H9 (cell line): ENCODE data around the gene TPRX2. TPM values are rescaled to one million over a fixed set of nuclear protein-coding genes. Genes with fewer than 3 reads are reported as not detected.
A peak's percentile ranks its signal among the peaks of the same experiment; 100 is the strongest.

Source experiments
- DNase-seq: peaks from one replicate; pipeline ENCODE4 v3.0.0-alpha.2; 2017
- H2AFZ ChIP-seq: one replicate; pipeline ENCODE4 v1.6.1; 2013; ENCODE audit warnings: mild to moderate bottlenecking, low read length, control low read depth, moderate library complexity
- H2AK5ac ChIP-seq: 2 replicates; pipeline ENCODE4 v1.6.1; 2013; ENCODE audit warnings: low read length, control low read depth, mixed read lengths; ENCODE audit not compliant: insufficient read length
- H2BK120ac ChIP-seq: one replicate; pipeline ENCODE4 v1.6.1; 2013; ENCODE audit warnings: low read depth, mild to moderate bottlenecking, low read length, control low read depth, inconsistent platforms; ENCODE audit not compliant: poor library complexity, severe bottlenecking
- H2BK12ac ChIP-seq: 2 replicates; pipeline ENCODE4 v1.6.1; 2013; ENCODE audit warnings: low read length, control low read depth, mixed read lengths, low read depth; ENCODE audit not compliant: insufficient read length
- H2BK15ac ChIP-seq: 2 replicates; pipeline ENCODE4 v1.6.1; 2013; ENCODE audit warnings: low read depth, low read length, control low read depth
- H2BK20ac ChIP-seq: one replicate; pipeline ENCODE4 v1.6.1; 2013; ENCODE audit warnings: low read depth, mild to moderate bottlenecking, low read length, control low read depth, inconsistent platforms; ENCODE audit not compliant: poor library complexity, severe bottlenecking
- H2BK5ac ChIP-seq: 2 replicates; pipeline ENCODE4 v1.6.1; 2013; ENCODE audit warnings: low read length, control low read depth, mixed read lengths; ENCODE audit not compliant: insufficient read length
- H3K14ac ChIP-seq: 2 replicates; pipeline ENCODE4 v1.6.1; 2013; ENCODE audit warnings: low read length, control low read depth; ENCODE audit not compliant: insufficient read depth
- H3K18ac ChIP-seq: 2 replicates; pipeline ENCODE4 v1.6.1; 2013; ENCODE audit warnings: low read depth, mild to moderate bottlenecking, mixed read lengths, low read length, control low read depth; ENCODE audit not compliant: insufficient read length
- H3K23ac ChIP-seq: 2 replicates; pipeline ENCODE4 v1.6.1; 2013; ENCODE audit warnings: low read length, control low read depth, mixed read lengths, low read depth; ENCODE audit not compliant: insufficient read length
- H3K23me2 ChIP-seq: 2 replicates; pipeline ENCODE4 v1.6.1; 2013; ENCODE audit warnings: low read depth, mild to moderate bottlenecking, mixed read lengths, low read length, control low read depth; ENCODE audit not compliant: insufficient read length, poor library complexity, severe bottlenecking
- H3K27ac ChIP-seq: 2 replicates; pipeline ENCODE4 v1.5.1; 2013; ENCODE audit warnings: low read length, control low read depth, mixed read lengths, low read depth; ENCODE audit not compliant: insufficient read length
- H3K27me3 ChIP-seq: 2 replicates; pipeline ENCODE4 v1.6.1; 2013; ENCODE audit warnings: low read length, control low read depth, inconsistent platforms; ENCODE audit not compliant: insufficient read depth
- H3K4ac ChIP-seq: 2 replicates; pipeline ENCODE4 v1.6.1; 2013; ENCODE audit warnings: low read depth, mild to moderate bottlenecking, control low read depth, inconsistent platforms, low read length, moderate library complexity
- H3K4me1 ChIP-seq: 2 replicates; pipeline ENCODE4 v1.6.1; 2013; ENCODE audit warnings: low read length, control low read depth, inconsistent platforms; ENCODE audit not compliant: insufficient read depth
- H3K4me2 ChIP-seq: 2 replicates; pipeline ENCODE4 v1.6.1; 2013; ENCODE audit warnings: low read length, control low read depth, mixed read lengths; ENCODE audit not compliant: insufficient read length, insufficient read depth
- H3K56ac ChIP-seq: 2 replicates; pipeline ENCODE4 v1.6.1; 2013; ENCODE audit warnings: low read depth, mild to moderate bottlenecking, mixed read lengths, low read length, control low read depth; ENCODE audit not compliant: insufficient read length
- H3K79me1 ChIP-seq: 2 replicates; pipeline ENCODE4 v1.6.1; 2013; ENCODE audit warnings: low read depth, mild to moderate bottlenecking, moderate library complexity, low read length, control low read depth, inconsistent platforms; ENCODE audit not compliant: insufficient read depth, poor library complexity, severe bottlenecking
- H3K79me2 ChIP-seq: 2 replicates; pipeline ENCODE4 v1.6.1; 2013; ENCODE audit warnings: low read length, control low read depth, inconsistent platforms; ENCODE audit not compliant: insufficient read depth
- H3K9ac ChIP-seq: 2 replicates; pipeline ENCODE4 v1.6.1; 2013; ENCODE audit warnings: low read length, control low read depth, mixed read lengths; ENCODE audit not compliant: insufficient read length; ENCODE audit errors: extremely low read depth
- H3K9me3 ChIP-seq: one replicate; pipeline ENCODE4 v1.6.1; 2013; ENCODE audit warnings: low read depth, low read length, inconsistent platforms; ENCODE audit not compliant: control insufficient read depth
- H3T11ph ChIP-seq: one replicate; pipeline ENCODE4 v1.6.1; 2013; ENCODE audit warnings: mild to moderate bottlenecking, low read length, control low read depth, inconsistent platforms
- H4K20me1 ChIP-seq: one replicate; pipeline ENCODE4 v1.6.1; 2013; ENCODE audit not compliant: control insufficient read depth, insufficient read length, insufficient read depth
- H4K5ac ChIP-seq: 2 replicates; pipeline ENCODE4 v1.6.1; 2013; ENCODE audit warnings: low read depth, mild to moderate bottlenecking, mixed read lengths, low read length, control low read depth; ENCODE audit not compliant: insufficient read length
- H4K8ac ChIP-seq: replicated peaks from 2 replicates; pipeline ENCODE4 v1.6.1; 2013; ENCODE audit warnings: low read length, control low read depth, mixed read lengths, low read depth; ENCODE audit not compliant: insufficient read length
- H4K91ac ChIP-seq: 2 replicates; pipeline ENCODE4 v1.6.1; 2013; ENCODE audit warnings: low read depth, mild to moderate bottlenecking, moderate library complexity, mixed read lengths, low read length, control low read depth; ENCODE audit not compliant: insufficient read length
- H3K27ac Mint-ChIP-seq, 3 experiments: 2 replicates in 2 of 3; 3 replicates in 1 of 3; pipeline ENCODE4 v1.8.0; 2020 to 2021; ENCODE audit warnings: mixed read lengths in 3 of 3, mild to moderate bottlenecking in 1 of 3, moderate library complexity in 1 of 3
- H3K27me3 Mint-ChIP-seq: 2 replicates; pipeline ENCODE4 v1.8.0; 2021; ENCODE audit warnings: low read depth, mild to moderate bottlenecking, moderate library complexity, mixed read lengths
- H3K36me3 Mint-ChIP-seq, 3 experiments: 2 replicates in 2 of 3; 3 replicates in 1 of 3; pipeline ENCODE4 v1.8.0; 2020 to 2021; ENCODE audit warnings: low read depth in 3 of 3, mixed read lengths in 3 of 3; ENCODE audit not compliant: insufficient read depth in 1 of 3
- H3K4me1 Mint-ChIP-seq, 2 experiments: 2 replicates each; pipeline ENCODE4 v1.8.0; 2020; ENCODE audit warnings: mixed read lengths in 2 of 2
- H3K4me3 Mint-ChIP-seq, 2 experiments: 2 replicates in 1 of 2; 3 replicates in 1 of 2; pipeline ENCODE4 v1.8.0; 2020 to 2021; ENCODE audit warnings: mild to moderate bottlenecking in 2 of 2, mixed read lengths in 2 of 2, moderate library complexity in 1 of 2
- H3K9me3 Mint-ChIP-seq, 2 experiments: 2 replicates in 1 of 2; 3 replicates in 1 of 2; pipeline ENCODE4 v1.8.0; 2020; ENCODE audit warnings: mild to moderate bottlenecking in 2 of 2, mixed read lengths in 2 of 2, moderate library complexity in 1 of 2
- CTCF ChIP-seq: fragments of 200-600 bp; sonication (generic); conservative IDR thresholded peaks from 3 replicates; pipeline ENCODE4 v1.8.0; 2021; ENCODE audit warnings: antibody characterized with exemption, mild to moderate bottlenecking
- WGBS: extraction: QIAGEN DNeasy Blood & Tissue Kit; methylation state at CpG from one replicate; pipeline ENCODE4 v1.1.7; 2013; ENCODE audit warnings: missing lambda C conversion rate, low lambda C conversion rate, mixed read lengths; ENCODE audit not compliant: insufficient read length; ENCODE audit errors: extremely low coverage; 5-methylcytosine and 5-hydroxymethylcytosine counted together
- total RNA-seq: library from RNA; stranded (reverse); gene quantifications from 2 replicates; pipeline ENCODE4 v1.2.1, GENCODE V29; 2021

Gene TPRX2
- total RNA-seq, 1 experiment from 2014 or later: not detected

DNA sequence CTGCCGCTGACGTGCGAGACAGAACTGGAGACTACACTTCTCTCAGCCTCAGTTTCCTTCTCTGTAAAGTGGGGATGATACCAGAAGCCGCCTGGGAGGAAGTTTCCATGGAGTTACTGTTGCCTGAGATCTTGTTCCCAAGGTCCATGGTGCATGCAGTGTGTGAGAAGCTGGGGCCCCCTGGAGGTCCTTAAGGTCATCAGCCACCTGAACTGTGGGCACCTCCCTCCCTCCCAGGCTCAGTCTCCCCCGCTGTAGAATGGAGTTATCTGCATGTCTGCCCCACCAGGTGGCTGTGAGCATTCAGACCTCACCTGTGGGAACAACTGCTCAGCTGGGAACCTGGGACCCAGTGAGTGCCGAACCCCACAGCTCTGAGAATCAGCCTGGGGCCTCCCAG is 34.6 kb upstream of the TPRX2 start:
- Histone ChIP-seq H3K4me2 (no peak overlapping the region), H3K4ac (no peak overlapping the region), H3K79me1 (no peaks in the 10 kb centered on the region), H3K14ac (no peak overlapping the region), H2BK12ac (no peak overlapping the region), H4K8ac (no peak overlapping the region), H3K27me3 (no peaks in the 10 kb centered on the region), H4K20me1 (no peaks in the 10 kb centered on the region), H2AK5ac (no peak overlapping the region), H3K9me3 (no peaks in the 10 kb centered on the region), H2BK20ac (no peak overlapping the region), H3K27ac (no peak overlapping the region), H3K79me2 (no peaks in the 10 kb centered on the region), H2BK15ac (no peak overlapping the region), H4K91ac (no peak overlapping the region), H3K9ac (no peak overlapping the region), H3K4me1 (no peaks in the 10 kb centered on the region), H2AFZ (no peak overlapping the region), H2BK5ac (no peak overlapping the region), H3K18ac (no peak overlapping the region), H3K23me2 (no peaks in the 10 kb centered on the region), H3K56ac (no peak overlapping the region), H3T11ph (no peak overlapping the region), H3K23ac (no peak overlapping the region), H4K5ac (no peak overlapping the region), H2BK120ac (no peak overlapping the region)
- WGBS: no CpG with 5 or more reads among the region's 6 CpGs
- Mint-ChIP-seq H3K27ac (no peak overlapping the region; a peak in 1 of 7 replicates), H3K36me3 (peaks cover 0 to 2% (median 0%) of the 10 kb centered on the region in 3 experiments; a peak in 1 of 7 replicates), H3K4me3 (no peak overlapping the region), H3K4me1 (peaks cover 41 to 50% of the 10 kb centered on the region in 2 experiments), H3K9me3 (peaks cover 0 to 7% of the 10 kb centered on the region in 2 experiments; a peak in 3 of 5 replicates), H3K27me3 (peaks cover 5% of the 10 kb centered on the region)
- peak; percentile 60 for DNase-seq
- TF ChIP-seq CTCF: peak; percentile 47; the same call in 2 of the 3 replicates
